Measurements from ENCODE around the gene TMEM117.

Gene TMEM117

DNA sequence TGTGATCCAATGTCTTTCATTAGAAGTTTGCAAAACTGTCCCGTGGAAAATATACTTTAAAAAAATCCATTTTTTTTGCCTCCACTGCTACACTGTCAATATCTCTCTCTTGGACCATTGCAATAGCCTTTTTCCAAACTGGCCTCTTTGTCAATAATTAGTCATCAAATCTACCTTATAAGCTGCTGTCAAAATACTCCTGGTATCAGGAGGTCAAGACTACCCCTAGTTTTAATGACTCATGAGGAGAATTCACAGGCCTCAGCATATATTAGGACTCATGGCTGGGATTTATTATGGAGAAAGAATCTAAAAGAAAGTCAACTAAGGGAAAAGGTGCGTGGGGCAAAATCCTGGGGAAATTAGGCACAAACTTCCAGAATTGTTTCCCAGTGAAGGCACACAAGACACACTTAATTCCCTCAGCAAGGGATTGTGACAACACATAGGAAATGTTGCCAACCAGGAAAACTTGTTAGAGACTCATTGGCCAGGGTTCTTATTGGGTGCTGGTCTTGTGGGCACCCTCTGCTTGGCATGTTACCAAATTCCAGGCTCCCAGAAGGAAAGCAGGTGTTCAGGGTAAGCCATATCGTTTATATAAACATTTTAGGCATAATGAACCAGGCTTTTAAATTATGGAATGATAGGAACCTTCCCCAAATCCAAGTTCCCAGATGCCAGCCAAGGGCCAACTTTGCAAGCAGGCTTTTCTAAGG, 56.1 kb downstream of the TMEM117 start:
- no peak overlapping the region for H2AFZ ChIP-seq (ENCODE audit: low read depth)
- no peaks in the 10 kb centered on the region for H4K20me1 ChIP-seq (ENCODE audit: insufficient read depth)
- no peaks in the 10 kb centered on the region for H3K27me3 ChIP-seq (ENCODE audit: insufficient read depth, low read depth)
- H3K36me3 ChIP-seq (ENCODE audit: insufficient read depth): no peaks in the 10 kb centered on the region
- no peaks in the 10 kb centered on the region for H3K79me2 ChIP-seq (ENCODE audit: insufficient read depth, low read depth)
- no peak overlapping the region for H3K9ac ChIP-seq
- H3K4me1 ChIP-seq (ENCODE audit: low read depth, poor library complexity, severe bottlenecking): no peaks in the 10 kb centered on the region
- no peak overlapping the region for H3K4me3 ChIP-seq (IDR thresholded peaks at IDR 0.05; ENCODE audit: insufficient read depth, low read depth, low read length)
- no peak overlapping the region for H3K4me2 ChIP-seq
- H3K27ac ChIP-seq: no peak overlapping the region
- TF ChIP-seq CTCF (conservative IDR thresholded peaks at IDR 0.05; ENCODE audit: low read depth, low read length): no peak

GRCh38 chr12:43893670-43894069, 57.8 kb downstream of the TMEM117 start:
- H3K4me2 ChIP-seq: no peak overlapping the region
- H3K9ac ChIP-seq: no peak overlapping the region
- no peaks in the 10 kb centered on the region for H3K36me3 ChIP-seq (ENCODE audit: insufficient read depth)
- H3K4me1 ChIP-seq (ENCODE audit: low read depth, poor library complexity, severe bottlenecking): no peaks in the 10 kb centered on the region
- H3K27ac ChIP-seq: no peak overlapping the region
- H3K27me3 ChIP-seq (ENCODE audit: insufficient read depth, low read depth): no peaks in the 10 kb centered on the region
- no peak for TF ChIP-seq CTCF (conservative IDR thresholded peaks at IDR 0.05; ENCODE audit: low read depth, low read length)
- no peak overlapping the region for H3K4me3 ChIP-seq (IDR thresholded peaks at IDR 0.05; ENCODE audit: insufficient read depth, low read depth, low read length)
- H2AFZ ChIP-seq (ENCODE audit: low read depth): no peak overlapping the region
- H4K20me1 ChIP-seq (ENCODE audit: insufficient read depth): no peaks in the 10 kb centered on the region
- H3K79me2 ChIP-seq (ENCODE audit: insufficient read depth, low read depth): no peaks in the 10 kb centered on the region

GRCh38 chr12:43895580-43896206, 59.8 kb downstream of the TMEM117 start:
- no peak overlapping the region for H3K9ac ChIP-seq
- no peaks in the 10 kb centered on the region for H3K36me3 ChIP-seq (ENCODE audit: insufficient read depth)
- no peaks in the 10 kb centered on the region for H4K20me1 ChIP-seq (ENCODE audit: insufficient read depth)
- no peaks in the 10 kb centered on the region for H3K79me2 ChIP-seq (ENCODE audit: insufficient read depth, low read depth)
- TF ChIP-seq CTCF (conservative IDR thresholded peaks at IDR 0.05; ENCODE audit: low read depth, low read length): no peak
- H3K27ac ChIP-seq: no peak overlapping the region
- H3K4me1 ChIP-seq (ENCODE audit: low read depth, poor library complexity, severe bottlenecking): no peaks in the 10 kb centered on the region
- no peak overlapping the region for H3K4me2 ChIP-seq
- H3K27me3 ChIP-seq (ENCODE audit: insufficient read depth, low read depth): no peaks in the 10 kb centered on the region
- H2AFZ ChIP-seq (ENCODE audit: low read depth): no peak overlapping the region
- no peak overlapping the region for H3K4me3 ChIP-seq (IDR thresholded peaks at IDR 0.05; ENCODE audit: insufficient read depth, low read depth, low read length)

DNA sequence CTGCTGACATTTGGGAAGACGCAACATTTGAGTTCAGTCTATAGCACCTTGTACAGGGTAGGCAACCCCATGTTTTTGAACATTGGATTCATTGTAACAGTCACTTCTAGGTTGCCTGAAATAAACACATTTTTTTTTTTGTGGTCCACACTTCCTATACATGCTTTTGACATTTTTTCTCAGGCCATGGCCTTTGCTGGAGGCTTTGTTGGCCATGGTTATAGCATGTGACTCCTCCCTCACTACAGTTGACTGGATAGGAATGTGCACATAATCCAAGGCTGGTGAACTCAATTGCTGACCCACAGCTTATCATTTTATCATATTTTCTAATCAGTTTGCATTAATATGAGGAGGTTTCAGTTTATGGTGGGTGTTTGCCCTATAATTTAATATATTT, 60.6 kb downstream of the TMEM117 start:
- TF ChIP-seq CTCF (conservative IDR thresholded peaks at IDR 0.05; ENCODE audit: low read depth, low read length): no peak
- H2AFZ ChIP-seq (ENCODE audit: low read depth): no peak overlapping the region
- no peaks in the 10 kb centered on the region for H3K27me3 ChIP-seq (ENCODE audit: insufficient read depth, low read depth)
- H3K4me1 ChIP-seq (ENCODE audit: low read depth, poor library complexity, severe bottlenecking): no peaks in the 10 kb centered on the region
- H4K20me1 ChIP-seq (ENCODE audit: insufficient read depth): no peaks in the 10 kb centered on the region
- H3K4me3 ChIP-seq (IDR thresholded peaks at IDR 0.05; ENCODE audit: insufficient read depth, low read depth, low read length): no peak overlapping the region
- no peaks in the 10 kb centered on the region for H3K36me3 ChIP-seq (ENCODE audit: insufficient read depth)
- no peaks in the 10 kb centered on the region for H3K79me2 ChIP-seq (ENCODE audit: insufficient read depth, low read depth)
- no peak overlapping the region for H3K27ac ChIP-seq
- H3K9ac ChIP-seq: no peak overlapping the region
- no peak overlapping the region for H3K4me2 ChIP-seq
